ENCODE measurements around the gene TIMP2.

TIMP2 gene

DNA sequence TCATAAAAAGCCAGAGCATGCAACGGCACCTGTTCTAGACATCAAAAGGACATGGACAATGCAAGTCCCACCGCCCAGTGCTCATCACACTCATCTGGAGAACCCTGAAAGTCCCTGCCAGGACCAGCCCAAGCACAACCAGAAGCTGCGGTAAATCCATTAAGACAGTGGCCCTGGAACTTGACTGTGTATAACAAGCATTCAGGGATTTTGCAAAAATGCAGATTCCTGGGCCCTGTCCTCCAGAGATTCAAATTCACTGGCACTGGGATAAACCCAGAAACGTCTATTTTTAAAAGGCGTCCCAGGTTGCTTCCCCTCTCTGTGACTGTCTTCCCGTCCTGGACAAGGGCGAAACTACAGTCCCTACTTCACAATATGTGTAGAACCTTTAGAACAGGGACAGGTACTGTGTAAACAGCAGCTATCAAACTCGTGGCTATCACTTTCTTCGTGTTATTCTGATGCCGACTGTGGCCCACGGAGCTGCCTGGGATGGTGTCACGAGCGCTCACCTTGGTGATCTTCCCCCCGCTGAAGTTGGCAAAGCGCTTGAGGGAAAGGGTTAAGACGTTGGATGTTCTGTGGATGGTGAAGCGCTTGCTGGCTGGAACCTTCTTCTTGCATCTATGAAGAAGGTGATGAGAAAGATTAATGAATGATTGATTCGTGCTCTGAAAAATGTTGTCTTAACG is 106.9 kb downstream of the TIMP2 start:
- no peak for DNase-seq (ENCODE audit: low read depth, low spot score)
- H3K4me3 ChIP-seq (ENCODE audit: insufficient read length, low read depth): no peak overlapping the region
- no peaks in the 10 kb centered on the region for H3K9me3 ChIP-seq (ENCODE audit: insufficient read depth, low read length)
- H3K9ac ChIP-seq (ENCODE audit: insufficient read length, low read depth): no peak overlapping the region
- no peaks in the 10 kb centered on the region for H3K27me3 ChIP-seq (ENCODE audit: insufficient read depth, insufficient read length)
- H3K36me3 ChIP-seq (ENCODE audit: insufficient read depth, insufficient read length, low read length): peaks cover 92% of the 10 kb centered on the region
- peaks cover 8% of the 10 kb centered on the region for H3K4me1 ChIP-seq (ENCODE audit: insufficient read depth, insufficient read length)
- TF ChIP-seq SUZ12 (IDR thresholded peaks at IDR 0.05; ENCODE audit: extremely low read depth, insufficient read depth, insufficient read length): no peak
- TF ChIP-seq YY1 (IDR thresholded peaks at IDR 0.05; ENCODE audit: insufficient read depth, insufficient read length): no peak
- TF ChIP-seq ZNF274 (IDR thresholded peaks at IDR 0.05; ENCODE audit: low read depth, low read length): no peak

DNA sequence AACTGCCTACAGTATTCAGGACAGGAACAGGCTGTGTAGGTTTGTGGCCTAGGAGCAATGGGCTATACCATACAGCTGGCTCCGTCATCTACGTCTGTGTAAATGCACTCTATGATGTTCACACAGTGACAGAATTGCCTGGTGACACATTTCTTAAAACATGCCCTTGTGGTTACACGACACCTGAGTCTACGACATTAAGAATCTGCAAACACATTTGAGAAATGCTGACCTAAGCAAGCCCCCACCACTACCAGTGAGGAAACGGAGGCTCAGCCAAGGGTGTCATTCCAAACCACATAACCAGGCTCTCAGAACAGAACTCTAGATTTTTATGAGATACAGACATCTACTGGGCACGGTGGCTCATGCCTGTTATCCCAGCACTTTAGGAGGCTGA is 108.1 kb downstream of the TIMP2 start:
- no peak for DNase-seq (ENCODE audit: low read depth, low spot score)
- TF ChIP-seq YY1 (IDR thresholded peaks at IDR 0.05; ENCODE audit: insufficient read depth, insufficient read length): no peak
- no peak for TF ChIP-seq ZNF274 (IDR thresholded peaks at IDR 0.05; ENCODE audit: low read depth, low read length)
- no peak for TF ChIP-seq SUZ12 (IDR thresholded peaks at IDR 0.05; ENCODE audit: extremely low read depth, insufficient read depth, insufficient read length)
- peaks cover 6% of the 10 kb centered on the region for H3K4me1 ChIP-seq (ENCODE audit: insufficient read depth, insufficient read length)

DNA sequence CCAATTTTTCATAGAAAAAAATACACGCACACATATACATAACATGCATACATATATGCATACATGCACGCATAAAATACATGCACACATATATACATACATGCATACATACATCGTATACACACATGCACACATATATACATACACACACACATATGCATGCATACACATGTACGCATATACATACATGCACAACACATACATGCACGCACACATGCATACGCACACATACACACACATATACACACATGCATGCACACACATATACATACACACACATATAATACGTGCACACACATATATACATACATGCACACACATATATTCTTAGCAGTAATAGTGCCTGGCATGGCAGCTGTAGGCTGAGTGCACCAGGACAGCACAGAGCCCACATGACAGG is 109.5 kb downstream of the TIMP2 start:
- no peak for TF ChIP-seq YY1 (IDR thresholded peaks at IDR 0.05; ENCODE audit: insufficient read depth, insufficient read length)
- H3K36me3 ChIP-seq (ENCODE audit: insufficient read depth, insufficient read length, low read length): peaks cover 89% of the 10 kb centered on the region

More for the DNA sequence above, 108.1 kb downstream of the TIMP2 start:
- H3K4me3 ChIP-seq (ENCODE audit: insufficient read length, low read depth): no peak overlapping the region
- H3K27me3 ChIP-seq (ENCODE audit: insufficient read depth, insufficient read length): no peaks in the 10 kb centered on the region
- H3K36me3 ChIP-seq (ENCODE audit: insufficient read depth, insufficient read length, low read length): peaks cover 87% of the 10 kb centered on the region
- no peaks in the 10 kb centered on the region for H3K9me3 ChIP-seq (ENCODE audit: insufficient read depth, low read length)
- H3K9ac ChIP-seq (ENCODE audit: insufficient read length, low read depth): no peak overlapping the region

DNA sequence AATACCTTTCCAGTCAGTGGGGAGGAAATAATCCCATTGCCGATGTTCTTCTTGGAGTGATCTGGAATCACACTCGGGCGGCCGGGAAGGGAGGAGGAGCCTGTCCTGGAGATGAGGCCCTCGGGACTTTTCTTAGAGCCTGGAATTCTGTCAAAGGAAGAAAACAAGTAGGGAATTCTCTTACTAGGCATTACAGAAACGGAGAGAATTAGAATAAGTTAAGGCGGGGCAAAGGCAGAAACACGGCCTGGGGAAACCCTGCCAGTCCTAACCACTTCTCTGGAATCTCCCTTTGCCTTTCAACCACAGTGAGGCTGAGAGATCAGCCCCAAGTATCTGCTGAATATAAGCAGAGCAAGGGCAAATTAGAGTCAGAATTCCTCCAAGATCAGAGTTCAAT is 112.3 kb downstream of the TIMP2 start:
- H3K9ac ChIP-seq (ENCODE audit: insufficient read length, low read depth): no peak overlapping the region
- no peaks in the 10 kb centered on the region for H3K27me3 ChIP-seq (ENCODE audit: insufficient read depth, insufficient read length)
- peaks cover 6% of the 10 kb centered on the region for H3K4me1 ChIP-seq (ENCODE audit: insufficient read depth, insufficient read length)

More for the DNA sequence above, 109.5 kb downstream of the TIMP2 start:
- Histone ChIP-seq H3K4me1 (ENCODE audit: insufficient read depth, insufficient read length) (peaks cover 6% of the 10 kb centered on the region), H3K9me3 (ENCODE audit: insufficient read depth, low read length) (no peaks in the 10 kb centered on the region), H3K4me3 (ENCODE audit: insufficient read length, low read depth) (no peak overlapping the region), H3K9ac (ENCODE audit: insufficient read length, low read depth) (no peak overlapping the region), H3K27me3 (ENCODE audit: insufficient read depth, insufficient read length) (no peaks in the 10 kb centered on the region)
- no peak for DNase-seq (ENCODE audit: low read depth, low spot score)

DNA sequence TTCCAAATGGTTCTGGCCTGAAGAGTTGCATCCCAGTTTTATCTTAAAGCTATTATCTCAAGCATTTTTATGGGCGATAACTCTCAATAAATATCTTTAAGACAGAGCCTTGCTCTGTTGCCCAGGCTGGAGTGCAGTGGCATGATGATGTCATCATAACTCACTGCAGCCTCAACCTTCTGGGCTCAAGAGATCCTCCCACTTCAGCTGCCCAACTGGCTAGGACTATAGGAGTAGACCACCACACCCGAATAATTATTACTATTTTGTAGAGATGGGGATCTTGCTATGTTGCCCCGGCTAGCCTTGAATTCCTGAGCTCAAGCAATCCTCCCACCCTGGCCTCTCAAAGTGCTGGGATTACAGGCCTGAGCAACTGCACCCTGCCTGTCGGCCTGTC is 117.0 kb downstream of the TIMP2 start:
- Histone ChIP-seq H3K9ac (ENCODE audit: insufficient read length, low read depth) (no peak overlapping the region), H3K36me3 (ENCODE audit: insufficient read depth, insufficient read length, low read length) (peaks cover 88% of the 10 kb centered on the region), H3K9me3 (ENCODE audit: insufficient read depth, low read length) (no peaks in the 10 kb centered on the region), H3K4me3 (ENCODE audit: insufficient read length, low read depth) (no peak overlapping the region), H3K4me1 (ENCODE audit: insufficient read depth, insufficient read length) (peaks cover 2% of the 10 kb centered on the region), H3K27me3 (ENCODE audit: insufficient read depth, insufficient read length) (no peaks in the 10 kb centered on the region)
- TF ChIP-seq YY1 (IDR thresholded peaks at IDR 0.05; ENCODE audit: insufficient read depth, insufficient read length) (no peak), ZNF274 (IDR thresholded peaks at IDR 0.05; ENCODE audit: low read depth, low read length) (no peak), SUZ12 (IDR thresholded peaks at IDR 0.05; ENCODE audit: extremely low read depth, insufficient read depth, insufficient read length) (no peak)
- DNase-seq (ENCODE audit: low read depth, low spot score): no peak

More for the DNA sequence above, 112.3 kb downstream of the TIMP2 start:
- TF ChIP-seq ZNF274 (IDR thresholded peaks at IDR 0.05; ENCODE audit: low read depth, low read length): no peak
- no peak for TF ChIP-seq YY1 (IDR thresholded peaks at IDR 0.05; ENCODE audit: insufficient read depth, insufficient read length)
- TF ChIP-seq SUZ12 (IDR thresholded peaks at IDR 0.05; ENCODE audit: extremely low read depth, insufficient read depth, insufficient read length): no peak
- no peak overlapping the region for H3K4me3 ChIP-seq (ENCODE audit: insufficient read length, low read depth)
- no peaks in the 10 kb centered on the region for H3K9me3 ChIP-seq (ENCODE audit: insufficient read depth, low read length)
- no peak for DNase-seq (ENCODE audit: low read depth, low spot score)
- H3K36me3 ChIP-seq (ENCODE audit: insufficient read depth, insufficient read length, low read length): peaks cover 89% of the 10 kb centered on the region

DNA sequence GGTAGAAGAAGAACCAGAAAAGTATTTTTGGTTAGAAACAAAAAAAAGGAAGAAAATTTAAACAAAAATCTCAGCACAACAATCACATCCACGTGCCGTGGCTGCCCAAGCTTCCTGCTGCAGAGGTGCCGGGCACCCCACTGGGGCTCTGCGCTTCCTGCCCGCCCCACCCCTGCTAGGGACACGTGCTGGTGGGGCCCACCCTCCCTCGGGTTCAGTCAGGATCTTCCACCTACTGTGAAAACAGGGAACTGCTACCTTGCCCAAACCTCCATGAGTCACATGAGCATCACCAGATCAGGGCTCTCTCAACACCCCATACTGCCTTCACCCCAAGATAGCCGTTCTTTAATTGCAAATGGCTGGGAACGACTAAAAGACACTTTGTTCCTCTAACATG is 118.7 kb downstream of the TIMP2 start:
- no peak overlapping the region for H3K4me3 ChIP-seq (ENCODE audit: insufficient read length, low read depth)
- H3K9me3 ChIP-seq (ENCODE audit: insufficient read depth, low read length): no peaks in the 10 kb centered on the region
- H3K9ac ChIP-seq (ENCODE audit: insufficient read length, low read depth): no peak overlapping the region
- TF ChIP-seq ZNF274 (IDR thresholded peaks at IDR 0.05; ENCODE audit: low read depth, low read length) (no peak), YY1 (IDR thresholded peaks at IDR 0.05; ENCODE audit: insufficient read depth, insufficient read length) (no peak), SUZ12 (IDR thresholded peaks at IDR 0.05; ENCODE audit: extremely low read depth, insufficient read depth, insufficient read length) (no peak)
- H3K4me1 ChIP-seq (ENCODE audit: insufficient read depth, insufficient read length): peaks cover 2% of the 10 kb centered on the region
- no peaks in the 10 kb centered on the region for H3K27me3 ChIP-seq (ENCODE audit: insufficient read depth, insufficient read length)
- H3K36me3 ChIP-seq (ENCODE audit: insufficient read depth, insufficient read length, low read length): peaks cover 93% of the 10 kb centered on the region
- DNase-seq (ENCODE audit: low read depth, low spot score): no peak

DNA sequence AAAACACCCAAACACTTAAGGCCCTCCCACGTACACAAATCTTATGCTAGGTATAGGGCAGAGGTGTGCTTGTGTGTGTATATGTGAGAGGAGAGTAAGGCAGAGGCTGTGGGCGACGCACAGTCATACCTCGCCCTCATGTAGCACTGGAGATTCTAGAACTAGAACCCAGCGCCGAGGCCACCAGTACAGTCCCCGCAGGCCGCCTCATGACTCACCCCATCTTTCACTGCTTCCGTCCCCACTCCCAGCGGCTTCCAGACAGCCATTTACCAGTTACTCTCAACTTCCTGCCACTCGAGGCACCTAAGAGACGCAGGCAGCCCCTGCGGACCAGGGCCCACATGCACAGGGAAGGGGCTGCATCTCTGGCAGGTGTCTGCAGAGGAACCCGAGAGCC is 119.9 kb downstream of the TIMP2 start:
- Histone ChIP-seq H3K9me3 (ENCODE audit: insufficient read depth, low read length) (no peaks in the 10 kb centered on the region), H3K27me3 (ENCODE audit: insufficient read depth, insufficient read length) (no peaks in the 10 kb centered on the region), H3K9ac (ENCODE audit: insufficient read length, low read depth) (no peak overlapping the region), H3K36me3 (ENCODE audit: insufficient read depth, insufficient read length, low read length) (peaks cover 90% of the 10 kb centered on the region), H3K4me1 (ENCODE audit: insufficient read depth, insufficient read length) (peaks cover 2% of the 10 kb centered on the region), H3K4me3 (ENCODE audit: insufficient read length, low read depth) (no peak overlapping the region)
- DNase-seq (ENCODE audit: low read depth, low spot score): no peak
- TF ChIP-seq ZNF274 (IDR thresholded peaks at IDR 0.05; ENCODE audit: low read depth, low read length): no peak
- TF ChIP-seq YY1 (IDR thresholded peaks at IDR 0.05; ENCODE audit: insufficient read depth, insufficient read length): no peak
- TF ChIP-seq SUZ12 (IDR thresholded peaks at IDR 0.05; ENCODE audit: extremely low read depth, insufficient read depth, insufficient read length): no peak

Measured in NT2/D1 (cell line).